Stimulated activated CD8-positive, alpha-beta memory T cell treated with anti-CD3 and anti-CD28 coated beads, Interleukin-15, amount 100 ng/mL, for 4 hours (primary cell): ENCODE data around the gene SEC23B.
A peak's percentile ranks its signal among the peaks of the same experiment; 100 is the strongest.

ENCODE experiments used
- DNase-seq, 2 donors: peaks; one replicate each; pipeline ENCODE4 v3.0.0-alpha.2; 2020; ENCODE audit warnings: low read depth in 2 of 2

Gene SEC23B

GRCh38 chr20:18587665-18588573 lies 80.2 kb downstream of the SEC23B start, which contains the start of gene DTD1:
Gene DTD1 (plus strand): TSS chr20:18588054. CDS start chr20:18588073, 19 bp downstream.
- peak; percentile 66 to 67 for DNase-seq

- DNase-seq = no peak
These were observed 80.8 kb downstream of the SEC23B start for GRCh38 chr20:18588574-18588933.

- DNase-seq = no peak
These were observed 82.4 kb downstream of the SEC23B start for GRCh38 chr20:18589941-18590674.

GRCh38 chr20:18596270-18596669 lies 88.5 kb downstream of the SEC23B start:
- DNase-seq = no peak

- no peak for DNase-seq
These were observed 102.0 kb downstream of the SEC23B start for GRCh38 chr20:18609741-18610140.
